Ovary (tissue), 9 donors: ENCODE data around the gene IL1RAPL2. TPM values are rescaled to one million over a fixed set of nuclear protein-coding genes. Genes with fewer than 3 reads are reported as not detected.
"Not testable (repeated sequence)": the region's sequence is repeated elsewhere in the genome, so short reads cannot be mapped to it uniquely, and the experiment has no call there.

Source experiments
- DNase-seq, 5 donors: peaks; one replicate each; pipeline ENCODE4 v3.0.0-alpha.2; 2019 to 2020
- H3K27ac ChIP-seq, 2 donors: fragments of 200-600 bp; one replicate each; pipeline versions ENCODE4 v1.5.1 to v1.8.0; 2019 to 2022
- H3K27me3 ChIP-seq: fragments of 200-600 bp; one replicate; pipeline ENCODE4 v1.8.0; 2022
- H3K36me3 ChIP-seq: fragments of 200-600 bp; sonication (generic); one replicate; pipeline ENCODE4 v1.5.1; 2019
- H3K4me1 ChIP-seq: one replicate; pipeline ENCODE4 v1.8.1; 2013; ENCODE audit warnings: mild to moderate bottlenecking, moderate library complexity; ENCODE audit not compliant: insufficient read depth
- H3K4me3 ChIP-seq: fragments of 200-600 bp; sonication (generic); one replicate; pipeline ENCODE4 v1.5.1; 2017
- H3K9me3 ChIP-seq, 2 donors: fragments of 200-600 bp in 1 of 2; sonication (generic) in 1 of 2; one replicate each; pipeline versions ENCODE4 v1.5.1 to v1.8.1; 2013 to 2019; ENCODE audit warnings: mild to moderate bottlenecking in 1 of 2, moderate library complexity in 1 of 2
- EP300 ChIP-seq: sonication (generic); formaldehyde crosslinking; IDR thresholded peaks from one replicate; pipeline ENCODE4 v1.6.1; 2017; ENCODE audit warnings: antibody characterized with exemption
- POLR2A ChIP-seq: fragments of 450-650 bp; IDR thresholded peaks from one replicate; pipeline ENCODE4 v1.6.1; 2017; ENCODE audit warnings: antibody characterized with exemption, mild to moderate bottlenecking, moderate library complexity
- WGBS, 3 donors: extraction: QIAGEN DNeasy Blood & Tissue Kit in 1 of 3; methylation state at CpG; one replicate each; pipeline versions ENCODE4 v1.1.5 to v1.1.7; 2013 to 2017; 5-methylcytosine and 5-hydroxymethylcytosine counted together
- intact Hi-C, 4 donors: fragments of 100-400 bp; cut with DNase I; formaldehyde crosslinking; loops; one replicate each; pipeline versions ENCODE4 v1.11.0 to v1.15.1; 2022 to 2023
- polyA plus RNA-seq, 2 donors: library from polyadenylated mRNA; stranded (reverse); fragments of 200-250 nt in 1 of 2; fragments of 350-450 nt in 1 of 2; fragmentation: Illumina TruSeq in 1 of 2; extraction: RNeasy Lipid Tissue Mini Kit (QIAGEN cat#74804) in 1 of 2; gene quantifications; one replicate each; pipeline ENCODE4 v1.2.3, GENCODE V29; 2013 to 2014
- total RNA-seq, 7 donors: library from RNA; depleted of rRNA in 2 of 7; stranded (reverse); fragments of >200 nt in 2 of 7; fragmentation: NEBNext Ultra II Directional in 3 of 7; extraction: Animal tissue kit (Norgen Biotek cat#: 25700) in 3 of 7; gene quantifications; one replicate each; pipeline versions ENCODE4 v1.1.0 to v1.2.4, GENCODE V29; 2016 to 2023
- TF ChIP-seq, protein P1 (sequence below), 3 donors: fragments of 450-650 bp in 2 of 3; fragments of 200-600 bp in 1 of 3; IDR thresholded peaks; one replicate each; pipeline versions ENCODE4 v1.5.1 to v1.8.0; 2016 to 2022; ENCODE audit warnings: antibody characterized with exemption in 3 of 3, mild to moderate bottlenecking in 1 of 3
- donor health status: DM: no; HTN: no; CAD: no; lungs with moderate emphysema.
- donor health status: DM: no; HTN: no; CAD: no.
- donor health status: Bipolar disorder and iron deficiency.
- donor health status: DM: yes; HTN: yes; CAD: no.
- donor health status: DM: no; HTN: no; CAD: no.
- donor health status: DM: yes; HTN: yes; CAD: no.

IL1RAPL2 gene
- total and polyA plus RNA-seq, 9 donors = 0.08 to 1.1 (median 0.32) TPM; not detected in 3

DNA sequence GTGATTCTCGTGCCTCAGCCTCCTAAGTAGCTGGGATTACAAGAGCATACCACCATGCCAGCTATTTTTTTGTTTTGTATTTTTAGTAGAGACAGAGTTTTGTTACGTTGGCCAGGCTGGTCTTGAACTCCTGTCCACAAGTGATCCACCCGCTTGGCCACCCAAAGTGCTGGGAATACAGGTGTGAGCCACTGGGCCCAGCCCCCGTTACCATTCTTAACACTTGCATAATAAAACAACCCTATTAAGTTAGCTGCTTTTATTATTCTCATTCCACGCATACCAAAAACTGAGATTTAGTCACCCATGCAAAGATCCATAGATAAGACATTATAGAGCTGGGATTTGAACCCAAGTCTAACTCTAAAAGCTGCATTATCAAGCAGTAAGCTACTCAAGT, 660.5 kb downstream of the IL1RAPL2 start:
- H3K27ac ChIP-seq = no peak overlapping the region
- no peaks in the 10 kb centered on the region for H3K27me3 ChIP-seq
- TF ChIP-seq POLR2A = no peak
- no peak for TF ChIP-seq EP300
- TF ChIP-seq, protein P1, sequence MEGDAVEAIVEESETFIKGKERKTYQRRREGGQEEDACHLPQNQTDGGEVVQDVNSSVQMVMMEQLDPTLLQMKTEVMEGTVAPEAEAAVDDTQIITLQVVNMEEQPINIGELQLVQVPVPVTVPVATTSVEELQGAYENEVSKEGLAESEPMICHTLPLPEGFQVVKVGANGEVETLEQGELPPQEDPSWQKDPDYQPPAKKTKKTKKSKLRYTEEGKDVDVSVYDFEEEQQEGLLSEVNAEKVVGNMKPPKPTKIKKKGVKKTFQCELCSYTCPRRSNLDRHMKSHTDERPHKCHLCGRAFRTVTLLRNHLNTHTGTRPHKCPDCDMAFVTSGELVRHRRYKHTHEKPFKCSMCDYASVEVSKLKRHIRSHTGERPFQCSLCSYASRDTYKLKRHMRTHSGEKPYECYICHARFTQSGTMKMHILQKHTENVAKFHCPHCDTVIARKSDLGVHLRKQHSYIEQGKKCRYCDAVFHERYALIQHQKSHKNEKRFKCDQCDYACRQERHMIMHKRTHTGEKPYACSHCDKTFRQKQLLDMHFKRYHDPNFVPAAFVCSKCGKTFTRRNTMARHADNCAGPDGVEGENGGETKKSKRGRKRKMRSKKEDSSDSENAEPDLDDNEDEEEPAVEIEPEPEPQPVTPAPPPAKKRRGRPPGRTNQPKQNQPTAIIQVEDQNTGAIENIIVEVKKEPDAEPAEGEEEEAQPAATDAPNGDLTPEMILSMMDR (IDR thresholded peaks at IDR 0.05) = no peak
- intact Hi-C loops = no loop called here
- no peaks in the 10 kb centered on the region for H3K36me3 ChIP-seq
- DNase-seq = no peak
- no peaks in the 10 kb centered on the region for H3K9me3 ChIP-seq
- WGBS, 3 donors = 61 to 74% (median 70%) methylated on average over 5 of the region's 5 CpGs
- H3K4me3 ChIP-seq = no peak overlapping the region
- no peaks in the 10 kb centered on the region for H3K4me1 ChIP-seq

GRCh38 chrX:105228602-105229001, 662.6 kb downstream of the IL1RAPL2 start:
- TF ChIP-seq EP300 = no peak
- TF ChIP-seq, protein P1 (IDR thresholded peaks at IDR 0.05) = no peak
- TF ChIP-seq POLR2A = no peak
- no peaks in the 10 kb centered on the region for H3K4me1 ChIP-seq
- WGBS, 3 donors = 45 to 67% (median 55%) methylated on average over 2 of the region's 2 CpGs
- no peak overlapping the region for H3K27ac ChIP-seq
- H3K36me3 ChIP-seq = no peaks in the 10 kb centered on the region
- DNase-seq = no peak
- intact Hi-C loops = no loop called here
- no peak overlapping the region for H3K4me3 ChIP-seq
- no peaks in the 10 kb centered on the region for H3K27me3 ChIP-seq
- H3K9me3 ChIP-seq = no peaks in the 10 kb centered on the region

DNA sequence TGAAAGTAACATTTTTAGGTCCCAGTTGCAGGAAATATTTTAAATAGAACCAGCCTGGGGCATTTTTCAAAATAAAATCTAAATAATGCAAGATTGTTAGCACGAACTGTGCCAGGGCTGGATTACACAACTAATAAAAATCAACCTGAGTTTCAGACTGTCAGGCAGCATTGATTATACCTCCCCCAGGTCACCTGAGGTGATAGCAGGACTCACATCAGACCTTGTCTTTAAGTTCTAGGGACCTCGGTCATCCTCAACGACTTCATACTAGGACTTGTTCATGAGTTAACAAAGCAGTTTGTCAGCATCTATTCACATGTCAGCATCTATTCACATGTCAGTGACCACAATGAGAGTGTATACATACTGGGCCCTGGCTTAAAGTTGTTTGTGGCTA, 663.1 kb downstream of the IL1RAPL2 start:
- WGBS, 3 donors = 72 to 79% (median 76%) methylated on average over 3 of the region's 3 CpGs
- TF ChIP-seq POLR2A = no peak
- Histone ChIP-seq H3K36me3 (no peaks in the 10 kb centered on the region), H3K4me3 (no peak overlapping the region), H3K9me3 (no peaks in the 10 kb centered on the region), H3K4me1 (no peaks in the 10 kb centered on the region), H3K27me3 (no peaks in the 10 kb centered on the region), H3K27ac (no peak overlapping the region)
- no peak for DNase-seq
- intact Hi-C loops = no loop called here

DNA sequence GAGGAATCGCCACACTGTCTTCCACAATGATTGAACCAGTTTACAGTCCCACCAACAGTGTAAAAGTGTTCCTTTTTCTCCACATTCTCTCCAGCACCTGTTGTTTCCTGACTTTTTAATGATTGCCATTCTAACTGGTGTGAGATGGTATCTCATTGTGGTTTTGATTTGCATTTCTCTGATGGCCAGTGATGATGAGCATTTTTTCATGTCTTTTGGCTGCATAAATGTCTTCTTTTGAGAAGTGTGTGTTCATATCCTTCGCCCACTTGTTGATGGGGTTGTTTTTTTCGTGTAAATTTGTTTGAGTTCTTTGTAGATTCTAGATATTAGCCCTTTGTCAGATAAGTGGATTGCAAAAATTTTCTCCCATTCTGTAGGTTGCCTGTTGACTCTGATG, 671.4 kb downstream of the IL1RAPL2 start:
- H3K27me3 ChIP-seq, H3K4me1 ChIP-seq, intact Hi-C loops, H3K36me3 ChIP-seq, DNase-seq, H3K27ac ChIP-seq, H3K4me3 ChIP-seq, H3K9me3 ChIP-seq: not testable (repeated sequence)
- 63 to 75% (median 70%) methylated on average over 3 of the region's 3 CpGs for WGBS, 3 donors

DNA sequence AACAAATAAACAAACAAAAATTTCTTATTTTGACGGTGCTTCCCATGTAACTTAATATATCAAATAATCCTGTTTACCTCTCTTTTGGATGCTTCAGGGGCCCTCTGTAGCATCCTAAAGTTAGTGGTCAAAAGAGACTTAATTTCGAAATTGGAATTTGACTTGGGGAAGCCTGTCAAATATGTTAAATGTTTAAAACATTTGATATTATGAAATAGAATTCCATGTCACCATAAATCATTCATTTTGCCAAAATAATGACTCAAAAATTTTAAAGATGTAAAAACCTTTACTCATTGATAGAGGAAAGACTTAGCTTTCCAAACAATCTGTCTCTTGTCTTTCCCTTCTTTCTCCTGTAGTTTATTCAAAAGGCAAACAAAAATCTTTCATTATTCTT, 675.1 kb downstream of the IL1RAPL2 start:
- Histone ChIP-seq H3K27ac (no peak overlapping the region), H3K36me3 (no peaks in the 10 kb centered on the region), H3K4me1 (no peaks in the 10 kb centered on the region), H3K27me3 (no peaks in the 10 kb centered on the region), H3K9me3 (no peaks in the 10 kb centered on the region), H3K4me3 (no peak overlapping the region)
- intact Hi-C loops = no loop called here
- TF ChIP-seq EP300 (no peak), POLR2A (no peak)
- TF ChIP-seq, protein P1 (IDR thresholded peaks at IDR 0.05) = no peak
- no peak for DNase-seq
- WGBS, 3 donors = 58 to 73% (median 63%) methylated on average over 2 of the region's 2 CpGs
